ENCODE measurements around the gene AKAIN1.

- TF ChIP-seq POLR2AphosphoS5 (IDR thresholded peaks at IDR 0.05) (no peak), EP300 (IDR thresholded peaks at IDR 0.05) (no peak), POLR2A (IDR thresholded peaks at IDR 0.05) (no peak)
- TF ChIP-seq, protein P1, sequence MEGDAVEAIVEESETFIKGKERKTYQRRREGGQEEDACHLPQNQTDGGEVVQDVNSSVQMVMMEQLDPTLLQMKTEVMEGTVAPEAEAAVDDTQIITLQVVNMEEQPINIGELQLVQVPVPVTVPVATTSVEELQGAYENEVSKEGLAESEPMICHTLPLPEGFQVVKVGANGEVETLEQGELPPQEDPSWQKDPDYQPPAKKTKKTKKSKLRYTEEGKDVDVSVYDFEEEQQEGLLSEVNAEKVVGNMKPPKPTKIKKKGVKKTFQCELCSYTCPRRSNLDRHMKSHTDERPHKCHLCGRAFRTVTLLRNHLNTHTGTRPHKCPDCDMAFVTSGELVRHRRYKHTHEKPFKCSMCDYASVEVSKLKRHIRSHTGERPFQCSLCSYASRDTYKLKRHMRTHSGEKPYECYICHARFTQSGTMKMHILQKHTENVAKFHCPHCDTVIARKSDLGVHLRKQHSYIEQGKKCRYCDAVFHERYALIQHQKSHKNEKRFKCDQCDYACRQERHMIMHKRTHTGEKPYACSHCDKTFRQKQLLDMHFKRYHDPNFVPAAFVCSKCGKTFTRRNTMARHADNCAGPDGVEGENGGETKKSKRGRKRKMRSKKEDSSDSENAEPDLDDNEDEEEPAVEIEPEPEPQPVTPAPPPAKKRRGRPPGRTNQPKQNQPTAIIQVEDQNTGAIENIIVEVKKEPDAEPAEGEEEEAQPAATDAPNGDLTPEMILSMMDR (IDR thresholded peaks at IDR 0.05), result no peak
Observed at GRCh38 chr18:5142859-5143258, 54.2 kb downstream of the AKAIN1 start.

Data from stomach (tissue), 4 donors.